GM23338 (cell line): ENCODE measurements around the gene LINGO1. TPM values are rescaled to one million over a fixed set of nuclear protein-coding genes. Genes with fewer than 3 reads are reported as not detected.

Source experiments
- ATAC-seq: fragments of 200-7000 bp; cut with Tn5 transposase; 3 replicates; pipeline ENCODE4 v1.9.1; 2020
- DNase-seq: peaks from one replicate; pipeline ENCODE4 v3.0.0-alpha.2; 2015; ENCODE audit warnings: low spot score
- H2AFZ ChIP-seq: fragments of 200-600 bp; sonication (generic); 2 replicates; pipeline ENCODE4 v1.8.0; 2016; ENCODE audit warnings: antibody characterized with exemption, mild to moderate bottlenecking, moderate library complexity
- H3F3A ChIP-seq: fragments of 200-600 bp; sonication (generic); replicated peaks from 2 replicates; pipeline ENCODE4 v1.8.0; 2017; ENCODE audit warnings: antibody characterized with exemption, mixed run types, low read depth
- H3K27ac ChIP-seq: fragments of 200-600 bp; sonication (generic); 2 replicates; pipeline ENCODE4 v1.6.1; 2016; ENCODE audit warnings: low read depth
- H3K27me3 ChIP-seq: fragments of 200-600 bp; sonication (generic); 2 replicates; pipeline ENCODE4 v1.8.0; 2016; ENCODE audit warnings: mild to moderate bottlenecking, mixed run types, moderate library complexity; ENCODE audit not compliant: insufficient read depth
- H3K36me3 ChIP-seq: fragments of 200-600 bp; sonication (generic); 2 replicates; pipeline ENCODE4 v1.8.0; 2016; ENCODE audit warnings: mild to moderate bottlenecking; ENCODE audit not compliant: insufficient read depth
- H3K4me1 ChIP-seq: fragments of 200-600 bp; sonication (generic); 2 replicates; pipeline ENCODE4 v1.8.0; 2016; ENCODE audit warnings: mild to moderate bottlenecking, moderate library complexity; ENCODE audit not compliant: insufficient read depth
- H3K4me2 ChIP-seq: fragments of 200-600 bp; sonication (generic); 2 replicates; pipeline ENCODE4 v1.7.1; 2017; ENCODE audit warnings: mixed run types
- H3K4me3 ChIP-seq: fragments of 200-600 bp; sonication (generic); 2 replicates; pipeline ENCODE4 v1.6.1; 2016; ENCODE audit warnings: mixed run types
- H3K79me2 ChIP-seq: fragments of 200-600 bp; sonication (generic); replicated peaks from 2 replicates; pipeline ENCODE4 v1.8.0; 2017; ENCODE audit warnings: mild to moderate bottlenecking; ENCODE audit not compliant: insufficient read depth
- H3K9me2 ChIP-seq: fragments of 200-600 bp; sonication (generic); 2 replicates; pipeline ENCODE4 v1.8.0; 2017; ENCODE audit not compliant: insufficient read depth
- H4K20me1 ChIP-seq: fragments of 200-600 bp; sonication (generic); replicated peaks from 2 replicates; pipeline ENCODE4 v1.8.0; 2017; ENCODE audit warnings: mild to moderate bottlenecking; ENCODE audit not compliant: insufficient read depth
- H3K27ac Mint-ChIP-seq: 2 replicates; pipeline ENCODE4 v1.8.0; 2020; ENCODE audit warnings: inconsistent platforms, mild to moderate bottlenecking, moderate library complexity, mixed read lengths
- H3K27me3 Mint-ChIP-seq: 3 replicates; pipeline ENCODE4 v1.8.0; 2022; ENCODE audit warnings: low read depth, mild to moderate bottlenecking, moderate library complexity, mixed read lengths, inconsistent platforms; ENCODE audit not compliant: insufficient read depth, poor library complexity
- H3K36me3 Mint-ChIP-seq: 3 replicates; pipeline ENCODE4 v1.8.0; 2021; ENCODE audit warnings: low read depth, mild to moderate bottlenecking, inconsistent platforms, moderate library complexity, mixed read lengths
- H3K4me1 Mint-ChIP-seq: 3 replicates; pipeline ENCODE4 v1.8.0; 2020; ENCODE audit warnings: mild to moderate bottlenecking, inconsistent platforms, mixed read lengths
- H3K4me3 Mint-ChIP-seq: 3 replicates; pipeline ENCODE4 v1.8.0; 2021; ENCODE audit warnings: moderate library complexity, mild to moderate bottlenecking, inconsistent platforms, mixed read lengths
- H3K9me3 Mint-ChIP-seq: 3 replicates; pipeline ENCODE4 v1.8.0; 2020; ENCODE audit warnings: moderate library complexity, mild to moderate bottlenecking, inconsistent platforms, mixed read lengths
- CREB1 ChIP-seq: fragments of 250-450 bp; sonication (Bioruptor Pico); IDR thresholded peaks from 2 replicates; pipeline ENCODE4 v1.5.0; 2020; ENCODE audit warnings: low read depth, mild to moderate bottlenecking, moderate library complexity
- EZH2phosphoT487 ChIP-seq: fragments of 200-600 bp; sonication (generic); IDR thresholded peaks from one replicate; pipeline ENCODE4 v1.8.1; 2018; ENCODE audit warnings: antibody characterized with exemption; ENCODE audit not compliant: unreplicated experiment
- NANOG ChIP-seq: IDR thresholded peaks from 2 replicates; pipeline ENCODE4 v1.6.1; 2016; ENCODE audit warnings: antibody characterized with exemption, borderline replicate concordance
- POLR2AphosphoS5 ChIP-seq: IDR thresholded peaks from 2 replicates; pipeline ENCODE4 v1.6.1; 2016; ENCODE audit warnings: antibody characterized with exemption, low read depth
- STAT1 ChIP-seq: IDR thresholded peaks from one replicate; pipeline ENCODE4 v1.6.1; 2016; ENCODE audit warnings: antibody characterized with exemption; ENCODE audit not compliant: unreplicated experiment
- ZNF114 ChIP-seq: fragments of 250-450 bp; sonication (Bioruptor Pico); IDR thresholded peaks from 2 replicates; pipeline ENCODE4 v1.5.0; 2020; ENCODE audit warnings: mild to moderate bottlenecking, moderate library complexity
- ZNF331 ChIP-seq: fragments of 250-450 bp; sonication (Bioruptor Pico); IDR thresholded peaks from 2 replicates; pipeline ENCODE4 v1.5.0; 2020; ENCODE audit warnings: low read depth, mild to moderate bottlenecking, moderate library complexity
- polyA plus RNA-seq: library from polyadenylated mRNA; unstranded; fragments of >200 nt; fragmentation: Nextera tagmentation; extraction: Ambion mirVana; gene quantifications from 2 replicates; pipeline ENCODE4 v1.2.1, GENCODE V29; 2016
- total RNA-seq: library from RNA; depleted of rRNA; stranded (reverse); fragments of >200 nt; shearing (Covaris generic); gene quantifications from 2 replicates; pipeline ENCODE4 v1.2.3, GENCODE V29; 2014
- TF ChIP-seq, protein P1 (sequence below): IDR thresholded peaks from 2 replicates; pipeline ENCODE4 v1.6.1; 2016; ENCODE audit warnings: antibody characterized with exemption
- TF ChIP-seq, protein P2 (sequence below), 2 experiments: fragments of 200-600 bp in 1 of 2; sonication (generic) in 1 of 2; conservative IDR thresholded peaks; 2 replicates each; pipeline versions ENCODE4 v1.5.1 to v1.6.1; 2016 to 2017; ENCODE audit warnings: antibody characterized with exemption in 2 of 2, low read depth in 2 of 2, mild to moderate bottlenecking in 2 of 2, moderate library complexity in 1 of 2
- TF ChIP-seq, protein P3 (sequence below): fragments of 250-450 bp; sonication (Bioruptor Pico); IDR thresholded peaks from 2 replicates; pipeline ENCODE4 v1.5.0; 2020; ENCODE audit warnings: mild to moderate bottlenecking, moderate library complexity

LINGO1 gene
- total and polyA plus RNA-seq, 2 experiments from 2014 or later: 16.9 to 63.1 TPM

DNA sequence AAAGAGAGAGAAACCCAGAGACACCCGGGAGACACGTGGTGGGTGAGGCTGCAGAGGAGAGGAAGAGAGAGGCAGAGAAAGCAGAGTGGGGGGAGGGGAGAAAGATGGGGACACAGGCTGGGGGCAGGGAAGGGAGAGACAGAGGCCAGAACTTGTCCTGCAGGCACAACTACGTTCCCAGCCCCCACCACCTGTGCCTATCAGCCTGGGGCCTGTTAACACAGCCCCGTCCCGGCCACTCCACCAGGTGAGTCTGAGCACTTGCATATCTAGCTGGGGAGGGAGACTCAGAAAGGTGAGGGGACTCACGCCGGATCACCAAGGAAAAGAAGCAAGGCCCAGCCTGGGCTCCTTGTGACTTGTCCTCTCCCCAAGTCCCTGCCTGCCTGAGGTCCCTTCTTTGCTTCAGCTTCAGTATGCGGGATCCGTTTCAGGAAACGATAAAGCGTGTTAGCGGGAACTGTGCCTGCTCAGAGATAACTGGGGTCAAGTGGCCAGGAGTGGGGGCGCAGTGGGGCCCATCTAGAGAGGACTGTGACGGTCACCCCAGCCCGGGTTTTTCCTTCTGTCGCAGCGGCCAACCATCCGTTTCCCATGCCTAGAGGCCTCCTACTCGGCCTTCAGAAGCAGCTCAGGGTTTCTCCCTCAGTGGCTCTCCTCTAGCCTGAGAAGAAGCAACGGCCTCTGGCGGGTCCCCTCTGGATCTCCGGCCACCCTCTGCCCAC lies 10.3 kb downstream of the LINGO1 start (continued):
- TF ChIP-seq, protein P1, sequence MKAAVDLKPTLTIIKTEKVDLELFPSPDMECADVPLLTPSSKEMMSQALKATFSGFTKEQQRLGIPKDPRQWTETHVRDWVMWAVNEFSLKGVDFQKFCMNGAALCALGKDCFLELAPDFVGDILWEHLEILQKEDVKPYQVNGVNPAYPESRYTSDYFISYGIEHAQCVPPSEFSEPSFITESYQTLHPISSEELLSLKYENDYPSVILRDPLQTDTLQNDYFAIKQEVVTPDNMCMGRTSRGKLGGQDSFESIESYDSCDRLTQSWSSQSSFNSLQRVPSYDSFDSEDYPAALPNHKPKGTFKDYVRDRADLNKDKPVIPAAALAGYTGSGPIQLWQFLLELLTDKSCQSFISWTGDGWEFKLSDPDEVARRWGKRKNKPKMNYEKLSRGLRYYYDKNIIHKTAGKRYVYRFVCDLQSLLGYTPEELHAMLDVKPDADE: no peak
- no peak for TF ChIP-seq EZH2phosphoT487
- TF ChIP-seq POLR2AphosphoS5: no peak
- no peak for TF ChIP-seq NANOG
- TF ChIP-seq STAT1: no peak
- TF ChIP-seq, protein P2, sequence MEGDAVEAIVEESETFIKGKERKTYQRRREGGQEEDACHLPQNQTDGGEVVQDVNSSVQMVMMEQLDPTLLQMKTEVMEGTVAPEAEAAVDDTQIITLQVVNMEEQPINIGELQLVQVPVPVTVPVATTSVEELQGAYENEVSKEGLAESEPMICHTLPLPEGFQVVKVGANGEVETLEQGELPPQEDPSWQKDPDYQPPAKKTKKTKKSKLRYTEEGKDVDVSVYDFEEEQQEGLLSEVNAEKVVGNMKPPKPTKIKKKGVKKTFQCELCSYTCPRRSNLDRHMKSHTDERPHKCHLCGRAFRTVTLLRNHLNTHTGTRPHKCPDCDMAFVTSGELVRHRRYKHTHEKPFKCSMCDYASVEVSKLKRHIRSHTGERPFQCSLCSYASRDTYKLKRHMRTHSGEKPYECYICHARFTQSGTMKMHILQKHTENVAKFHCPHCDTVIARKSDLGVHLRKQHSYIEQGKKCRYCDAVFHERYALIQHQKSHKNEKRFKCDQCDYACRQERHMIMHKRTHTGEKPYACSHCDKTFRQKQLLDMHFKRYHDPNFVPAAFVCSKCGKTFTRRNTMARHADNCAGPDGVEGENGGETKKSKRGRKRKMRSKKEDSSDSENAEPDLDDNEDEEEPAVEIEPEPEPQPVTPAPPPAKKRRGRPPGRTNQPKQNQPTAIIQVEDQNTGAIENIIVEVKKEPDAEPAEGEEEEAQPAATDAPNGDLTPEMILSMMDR (conservative IDR thresholded peaks at IDR 0.05; ENCODE audit: low read depth in 2 of 2): no peak
- TF ChIP-seq ZNF331 (CRISPR knock-in tag): no peak
- no peak for TF ChIP-seq ZNF114 (CRISPR knock-in tag)

DNA sequence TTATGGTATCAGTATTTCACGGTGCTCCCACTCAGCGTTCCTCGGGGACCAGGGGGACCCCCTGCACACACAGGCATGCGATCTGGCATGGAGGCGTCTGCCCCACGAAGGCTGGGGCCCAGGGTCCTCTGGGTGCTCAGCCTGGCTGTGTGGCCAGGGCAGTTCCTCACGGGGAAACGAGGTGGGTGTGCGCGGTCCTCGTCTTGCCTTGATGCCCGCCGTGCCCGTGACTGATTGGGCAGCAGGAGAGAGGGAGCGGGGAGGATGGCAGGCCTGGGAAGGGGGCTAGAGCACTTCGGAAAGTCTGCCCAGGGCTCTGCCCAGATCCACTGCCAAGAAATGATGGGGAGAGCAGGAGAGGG lies 10.9 kb downstream of the LINGO1 start:
- peak overlapping the region; percentile 95 for H3K27ac Mint-ChIP-seq
- no peak for ATAC-seq
- no peak overlapping the region for H2AFZ ChIP-seq
- no peaks in the 10 kb centered on the region for H3K27me3 ChIP-seq
- H3K9me2 ChIP-seq: no peaks in the 10 kb centered on the region
- H3F3A ChIP-seq: peaks cover 5% of the 10 kb centered on the region; the same call in 1 of the 2 replicates
- no peaks in the 10 kb centered on the region; the same call in 2 of the 3 replicates for H3K9me3 Mint-ChIP-seq
- H3K4me1 Mint-ChIP-seq: peaks cover 69% of the 10 kb centered on the region
- H3K27me3 Mint-ChIP-seq: peaks cover 11% of the 10 kb centered on the region
- TF ChIP-seq NANOG: no peak
- TF ChIP-seq, protein P2 (conservative IDR thresholded peaks at IDR 0.05; ENCODE audit: low read depth in 2 of 2): no peak
- TF ChIP-seq EZH2phosphoT487: no peak
- TF ChIP-seq, protein P3, sequence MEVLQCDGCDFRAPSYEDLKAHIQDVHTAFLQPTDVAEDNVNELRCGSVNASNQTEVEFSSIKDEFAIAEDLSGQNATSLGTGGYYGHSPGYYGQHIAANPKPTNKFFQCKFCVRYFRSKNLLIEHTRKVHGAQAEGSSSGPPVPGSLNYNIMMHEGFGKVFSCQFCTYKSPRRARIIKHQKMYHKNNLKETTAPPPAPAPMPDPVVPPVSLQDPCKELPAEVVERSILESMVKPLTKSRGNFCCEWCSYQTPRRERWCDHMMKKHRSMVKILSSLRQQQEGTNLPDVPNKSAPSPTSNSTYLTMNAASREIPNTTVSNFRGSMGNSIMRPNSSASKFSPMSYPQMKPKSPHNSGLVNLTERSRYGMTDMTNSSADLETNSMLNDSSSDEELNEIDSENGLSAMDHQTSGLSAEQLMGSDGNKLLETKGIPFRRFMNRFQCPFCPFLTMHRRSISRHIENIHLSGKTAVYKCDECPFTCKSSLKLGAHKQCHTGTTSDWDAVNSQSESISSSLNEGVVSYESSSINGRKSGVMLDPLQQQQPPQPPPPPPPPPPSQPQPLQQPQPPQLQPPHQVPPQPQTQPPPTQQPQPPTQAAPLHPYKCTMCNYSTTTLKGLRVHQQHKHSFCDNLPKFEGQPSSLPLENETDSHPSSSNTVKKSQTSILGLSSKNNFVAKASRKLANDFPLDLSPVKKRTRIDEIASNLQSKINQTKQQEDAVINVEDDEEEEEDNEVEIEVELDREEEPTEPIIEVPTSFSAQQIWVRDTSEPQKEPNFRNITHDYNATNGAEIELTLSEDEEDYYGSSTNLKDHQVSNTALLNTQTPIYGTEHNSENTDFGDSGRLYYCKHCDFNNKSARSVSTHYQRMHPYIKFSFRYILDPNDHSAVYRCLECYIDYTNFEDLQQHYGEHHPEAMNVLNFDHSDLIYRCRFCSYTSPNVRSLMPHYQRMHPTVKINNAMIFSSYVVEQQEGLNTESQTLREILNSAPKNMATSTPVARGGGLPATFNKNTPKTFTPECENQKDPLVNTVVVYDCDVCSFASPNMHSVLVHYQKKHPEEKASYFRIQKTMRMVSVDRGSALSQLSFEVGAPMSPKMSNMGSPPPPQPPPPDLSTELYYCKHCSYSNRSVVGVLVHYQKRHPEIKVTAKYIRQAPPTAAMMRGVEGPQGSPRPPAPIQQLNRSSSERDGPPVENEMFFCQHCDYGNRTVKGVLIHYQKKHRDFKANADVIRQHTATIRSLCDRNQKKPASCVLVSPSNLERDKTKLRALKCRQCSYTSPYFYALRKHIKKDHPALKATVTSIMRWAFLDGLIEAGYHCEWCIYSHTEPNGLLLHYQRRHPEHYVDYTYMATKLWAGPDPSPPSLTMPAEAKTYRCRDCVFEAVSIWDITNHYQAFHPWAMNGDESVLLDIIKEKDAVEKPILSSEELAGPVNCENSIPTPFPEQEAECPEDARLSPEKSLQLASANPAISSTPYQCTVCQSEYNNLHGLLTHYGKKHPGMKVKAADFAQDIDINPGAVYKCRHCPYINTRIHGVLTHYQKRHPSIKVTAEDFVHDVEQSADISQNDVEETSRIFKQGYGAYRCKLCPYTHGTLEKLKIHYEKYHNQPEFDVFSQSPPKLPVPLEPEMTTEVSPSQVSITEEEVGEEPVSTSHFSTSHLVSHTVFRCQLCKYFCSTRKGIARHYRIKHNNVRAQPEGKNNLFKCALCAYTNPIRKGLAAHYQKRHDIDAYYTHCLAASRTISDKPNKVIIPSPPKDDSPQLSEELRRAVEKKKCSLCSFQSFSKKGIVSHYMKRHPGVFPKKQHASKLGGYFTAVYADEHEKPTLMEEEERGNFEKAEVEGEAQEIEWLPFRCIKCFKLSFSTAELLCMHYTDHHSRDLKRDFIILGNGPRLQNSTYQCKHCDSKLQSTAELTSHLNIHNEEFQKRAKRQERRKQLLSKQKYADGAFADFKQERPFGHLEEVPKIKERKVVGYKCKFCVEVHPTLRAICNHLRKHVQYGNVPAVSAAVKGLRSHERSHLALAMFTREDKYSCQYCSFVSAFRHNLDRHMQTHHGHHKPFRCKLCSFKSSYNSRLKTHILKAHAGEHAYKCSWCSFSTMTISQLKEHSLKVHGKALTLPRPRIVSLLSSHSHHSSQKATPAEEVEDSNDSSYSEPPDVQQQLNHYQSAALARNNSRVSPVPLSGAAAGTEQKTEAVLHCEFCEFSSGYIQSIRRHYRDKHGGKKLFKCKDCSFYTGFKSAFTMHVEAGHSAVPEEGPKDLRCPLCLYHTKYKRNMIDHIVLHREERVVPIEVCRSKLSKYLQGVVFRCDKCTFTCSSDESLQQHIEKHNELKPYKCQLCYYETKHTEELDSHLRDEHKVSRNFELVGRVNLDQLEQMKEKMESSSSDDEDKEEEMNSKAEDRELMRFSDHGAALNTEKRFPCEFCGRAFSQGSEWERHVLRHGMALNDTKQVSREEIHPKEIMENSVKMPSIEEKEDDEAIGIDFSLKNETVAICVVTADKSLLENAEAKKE (CRISPR knock-in tag): no peak
- TF ChIP-seq, protein P1: no peak
- no peak for TF ChIP-seq CREB1 (CRISPR knock-in tag)
- TF ChIP-seq STAT1: no peak
- no peaks in the 10 kb centered on the region for H3K36me3 ChIP-seq
- DNase-seq: no peak
- H3K4me3 ChIP-seq: no peak overlapping the region
- H3K4me3 Mint-ChIP-seq: peak overlapping the region; percentile 47; the same call in 1 of the 3 replicates
- H3K27ac ChIP-seq: 0 out of 2 replicates have a peak overlapping the region, but pooled peaks have one; percentile 66
- peak overlapping the region; percentile 75 for H3K4me2 ChIP-seq
- peaks cover 68% of the 10 kb centered on the region for H3K79me2 ChIP-seq
- peaks cover 11% of the 10 kb centered on the region for H3K36me3 Mint-ChIP-seq
- no peaks in the 10 kb centered on the region for H4K20me1 ChIP-seq
- peaks cover 53% of the 10 kb centered on the region for H3K4me1 ChIP-seq
